NCI-H146 (cell line): ENCODE results near the gene SDK1.

Source experiments
- DNase-seq: peaks from one replicate; lab custom pipeline; 2025; lab: John Stamatoyannopoulos, UW

SDK1 gene

GRCh38 chr7:3300651-3301448 is at the start of gene SDK1:
Gene SDK1, plus strand, starts transcription at chr7:3301252. Its CDS starts 335 bp downstream, at chr7:3301587.
- peak; percentile 92 for DNase-seq

DNA sequence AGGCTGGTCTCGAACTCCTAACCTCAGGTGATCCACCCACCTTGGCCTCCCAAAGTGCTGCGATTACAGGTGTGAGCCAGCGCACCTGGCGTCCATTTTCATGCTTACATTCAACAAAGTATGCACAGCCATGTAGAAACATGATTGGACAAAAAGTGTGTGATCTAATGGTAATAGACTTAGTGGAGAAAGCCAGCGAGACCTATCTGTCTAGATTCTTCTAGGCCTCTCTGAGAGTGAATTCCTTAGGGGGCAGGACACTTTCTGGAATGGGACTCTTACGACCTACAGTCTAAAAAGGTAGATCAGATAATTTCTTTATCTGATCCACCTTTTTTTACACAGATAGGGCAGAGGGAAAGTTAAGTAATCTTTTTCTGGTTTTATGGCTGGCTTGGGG is 46.3 kb upstream of the SDK1 start:
- DNase-seq: no peak

DNA sequence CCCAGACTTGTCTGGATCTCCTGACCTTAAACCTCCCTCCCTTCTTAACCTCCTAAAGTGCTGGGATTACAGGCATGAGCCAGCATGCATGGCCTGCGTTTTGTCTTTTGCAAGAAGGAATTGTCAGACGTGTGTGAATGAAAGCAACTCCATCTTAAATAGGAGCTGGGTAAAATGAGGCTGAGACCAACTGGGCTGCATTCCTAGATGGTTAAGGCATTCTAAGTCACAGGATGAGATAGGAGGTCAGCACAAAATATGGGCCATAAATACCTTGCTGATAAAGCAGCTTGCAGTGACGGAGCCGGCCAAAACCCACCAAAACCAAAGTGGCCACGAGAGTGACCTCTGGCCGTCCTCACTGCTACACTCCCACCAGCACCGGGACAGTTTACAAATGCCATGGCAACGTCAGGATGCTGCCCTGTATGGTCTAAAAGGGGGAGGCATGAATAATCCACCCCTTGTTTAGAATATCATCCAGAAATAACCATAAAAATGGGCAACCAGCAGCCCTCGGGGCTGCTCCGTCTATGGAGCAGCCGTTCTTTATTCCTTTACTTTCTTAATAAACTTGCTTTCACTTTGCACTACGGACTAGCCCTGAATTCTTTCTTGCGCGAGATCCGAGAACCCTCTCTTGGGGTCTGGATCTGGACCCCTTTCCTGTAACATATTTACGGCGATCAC is 41.2 kb upstream of the SDK1 start:
- DNase-seq: no peak

DNA sequence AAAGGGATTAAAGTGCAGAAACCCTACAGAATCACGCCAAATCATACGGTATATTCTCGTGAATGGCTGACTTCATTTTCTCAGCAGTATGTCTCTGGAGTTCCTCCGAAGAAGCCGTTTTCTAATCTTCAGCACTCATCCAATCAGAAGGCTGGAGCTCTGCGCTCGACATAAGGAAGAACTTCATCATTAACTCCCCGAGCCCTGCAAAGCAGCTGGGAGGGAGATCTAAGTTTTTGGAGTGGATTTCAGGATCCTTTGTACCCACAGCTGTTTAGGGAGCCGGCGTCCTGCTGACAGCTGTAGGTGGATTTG is 40.7 kb upstream of the SDK1 start:
- DNase-seq: no peak

GRCh38 chr7:3264693-3265339 is 36.2 kb upstream of the SDK1 start:
- peak; percentile 84 for DNase-seq

DNA sequence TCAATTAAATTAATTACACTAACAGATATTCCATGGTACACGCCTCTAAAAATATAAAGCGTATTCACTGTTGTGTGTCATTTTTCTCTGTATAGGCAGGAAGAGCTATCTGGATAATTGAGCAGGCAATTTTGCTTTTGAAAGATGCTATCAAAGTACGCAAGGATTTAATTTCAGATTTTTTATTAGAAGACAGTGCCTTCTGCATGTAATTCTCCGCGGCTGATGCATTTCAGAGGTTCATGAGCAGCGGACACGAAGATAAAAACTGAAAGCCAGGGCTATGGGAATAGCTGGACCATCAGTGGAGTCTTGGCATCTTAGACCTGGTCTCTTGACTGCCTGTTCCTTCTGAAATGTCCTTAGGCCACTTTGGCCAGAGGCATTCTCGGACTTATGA is 35.7 kb upstream of the SDK1 start:
- DNase-seq: peak; percentile 84

DNA sequence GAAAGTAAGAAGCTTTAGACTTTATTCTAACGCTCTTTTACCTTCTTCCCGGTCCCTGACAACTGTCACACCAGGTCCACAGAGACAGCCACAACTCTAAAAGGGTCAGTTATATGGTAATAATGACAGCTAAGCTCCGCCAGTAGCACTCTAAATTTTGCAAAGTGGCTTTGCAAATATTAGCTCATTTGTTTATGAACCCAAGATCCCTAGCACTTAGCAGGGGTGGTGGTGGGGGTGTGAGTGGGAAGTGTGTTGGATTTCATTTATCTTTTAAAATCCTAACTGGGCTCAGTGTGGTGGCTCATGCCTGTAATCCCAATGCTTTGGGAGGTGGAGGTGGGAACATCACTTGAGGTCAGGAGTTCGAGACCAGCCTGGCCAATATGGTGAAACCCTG is 34.8 kb upstream of the SDK1 start:
- DNase-seq: peak; percentile 46

GRCh38 chr7:3267966-3268690 is 32.9 kb upstream of the SDK1 start:
- peak; percentile 61 for DNase-seq

- no peak for DNase-seq
These were observed 30.7 kb upstream of the SDK1 start for GRCh38 chr7:3270362-3270761.

DNA sequence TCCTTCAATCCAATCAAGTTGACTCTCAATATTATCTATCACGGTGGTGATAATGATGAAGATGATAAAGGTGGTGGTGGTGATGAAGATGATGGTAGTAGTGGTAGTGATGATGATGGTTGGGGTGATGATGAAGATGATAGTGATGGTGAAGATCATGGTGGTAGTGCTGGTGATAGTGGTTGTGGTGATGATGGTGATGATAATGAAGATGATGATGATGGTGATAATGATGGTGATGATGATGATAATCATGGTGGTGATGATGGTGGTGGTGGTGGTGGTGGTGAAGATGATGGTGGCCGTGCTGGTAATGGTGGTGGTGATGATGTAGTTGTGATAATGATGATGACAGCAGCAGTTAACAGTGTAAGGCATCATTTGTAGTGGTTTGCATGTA is 29.8 kb upstream of the SDK1 start:
- DNase-seq: no peak

DNA sequence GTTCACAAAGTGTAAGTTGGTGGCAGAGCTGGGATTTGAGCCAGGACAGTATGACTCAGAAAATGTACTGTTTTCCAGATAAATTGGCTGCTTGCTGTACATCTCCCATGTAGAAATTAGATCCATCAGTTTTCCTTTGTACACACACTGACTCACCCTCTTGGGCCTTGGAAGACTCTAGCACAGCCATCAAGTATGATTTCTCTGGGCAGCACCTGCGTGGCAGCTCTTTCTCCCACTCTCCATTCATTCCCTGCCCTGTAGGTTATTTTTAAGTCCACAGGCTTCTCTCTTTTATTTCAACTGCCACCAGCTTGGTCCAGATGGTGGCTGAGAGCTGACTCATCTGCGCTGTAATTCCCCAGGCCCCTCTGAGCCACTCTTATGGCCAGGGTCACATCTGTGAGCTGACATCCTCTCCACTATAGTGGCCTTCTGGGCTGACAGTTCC is 28.3 kb upstream of the SDK1 start:
- no peak for DNase-seq

GRCh38 chr7:3274131-3274530 is 26.9 kb upstream of the SDK1 start:
- no peak for DNase-seq

DNA sequence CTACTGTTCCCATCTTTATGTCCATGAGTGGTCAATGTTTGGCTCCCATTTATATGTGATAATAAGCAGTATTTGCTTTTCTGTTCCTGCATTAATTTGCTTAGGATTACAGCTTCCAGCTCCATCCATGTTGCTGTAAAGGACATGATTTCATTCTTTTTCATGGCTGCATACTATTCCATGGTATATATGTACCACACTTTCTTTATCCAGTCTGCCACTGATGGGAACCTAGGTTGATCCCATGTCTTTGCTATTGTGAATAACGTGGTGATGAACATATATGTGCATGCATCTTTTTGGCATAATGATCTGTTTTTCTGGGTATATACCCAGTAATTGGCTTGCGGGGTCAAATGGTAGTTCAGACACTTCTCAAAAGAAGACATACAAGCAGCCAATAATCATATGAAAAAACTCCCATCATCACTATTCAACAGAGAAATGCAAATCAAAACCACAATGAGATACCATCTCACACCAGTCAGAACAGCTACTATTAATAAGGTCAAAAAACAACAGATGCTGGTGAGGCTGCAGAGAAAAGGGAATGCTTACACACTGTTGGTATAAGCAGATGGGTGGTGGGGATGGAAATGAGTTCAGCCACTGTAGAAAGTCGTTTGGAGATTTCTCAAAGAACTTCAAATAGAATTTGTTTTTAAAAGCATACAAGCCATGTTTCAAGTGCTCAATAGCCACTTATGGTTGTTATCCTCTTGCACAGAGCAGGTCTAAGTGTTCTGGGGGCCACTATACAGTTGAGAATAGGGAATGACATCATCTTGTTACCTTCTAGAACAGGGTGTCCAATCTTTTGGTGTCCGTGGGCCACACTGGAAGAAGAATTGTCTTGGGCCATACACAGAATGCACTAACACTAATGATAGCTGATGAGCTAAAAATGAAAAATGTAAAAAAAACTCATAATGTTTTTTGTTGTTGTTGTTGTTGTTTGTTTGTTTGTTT is 23.2 kb upstream of the SDK1 start:
- DNase-seq: no peak

GRCh38 chr7:3279147-3279818 is 21.8 kb upstream of the SDK1 start:
- DNase-seq: no peak

- DNase-seq: no peak
These were observed 20.6 kb upstream of the SDK1 start for GRCh38 chr7:3280445-3280844.

- DNase-seq: no peak
These were observed 20.0 kb upstream of the SDK1 start for GRCh38 chr7:3280946-3281656.

GRCh38 chr7:3282457-3282856 is 18.6 kb upstream of the SDK1 start:
- no peak for DNase-seq

DNA sequence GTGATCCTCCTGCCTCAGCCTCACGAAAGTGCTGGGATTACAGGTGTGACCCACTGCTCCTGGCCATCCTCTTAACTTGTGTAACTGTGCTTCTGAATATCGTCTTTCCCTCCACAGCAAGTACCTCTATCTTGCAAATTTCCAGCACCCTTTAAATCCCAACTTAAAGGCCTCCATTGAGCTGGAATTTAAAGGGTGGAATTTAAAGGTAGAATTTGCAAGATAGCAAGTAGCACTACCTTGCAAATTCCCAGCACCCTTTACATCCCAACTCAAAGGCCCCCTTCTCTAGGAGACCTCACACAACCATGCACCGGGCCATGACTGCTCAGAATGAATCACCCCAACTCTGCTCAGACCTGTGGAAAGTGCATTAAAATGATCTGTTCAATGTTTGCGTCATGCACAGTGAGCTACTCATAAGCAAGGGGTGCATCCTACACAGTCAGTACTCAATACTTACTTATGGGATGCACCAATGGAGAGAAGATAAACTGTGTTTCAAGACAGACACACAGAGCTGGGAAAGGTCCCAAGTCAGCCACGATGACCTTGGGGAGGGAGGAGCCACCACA is 17.8 kb upstream of the SDK1 start:
- no peak for DNase-seq

DNA sequence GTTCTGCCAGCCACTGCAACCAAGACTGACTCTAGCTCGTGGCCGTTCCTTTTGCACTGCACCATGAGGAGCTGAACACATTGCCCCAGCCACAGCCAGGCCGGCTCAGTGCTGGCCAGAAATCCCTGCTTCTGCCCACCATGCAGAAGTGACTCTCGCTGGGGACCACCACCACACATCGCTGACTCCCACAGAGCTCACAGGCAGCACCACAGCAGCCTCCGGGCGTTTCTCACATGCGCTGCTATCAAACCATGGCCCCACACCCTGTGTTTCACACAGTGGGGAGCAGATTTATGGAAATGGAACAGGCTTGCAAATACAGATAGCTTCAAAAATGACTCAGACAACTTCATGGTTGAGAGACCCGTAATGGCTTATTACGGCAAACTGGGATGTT is 15.4 kb upstream of the SDK1 start:
- DNase-seq: peak; percentile 15

DNA sequence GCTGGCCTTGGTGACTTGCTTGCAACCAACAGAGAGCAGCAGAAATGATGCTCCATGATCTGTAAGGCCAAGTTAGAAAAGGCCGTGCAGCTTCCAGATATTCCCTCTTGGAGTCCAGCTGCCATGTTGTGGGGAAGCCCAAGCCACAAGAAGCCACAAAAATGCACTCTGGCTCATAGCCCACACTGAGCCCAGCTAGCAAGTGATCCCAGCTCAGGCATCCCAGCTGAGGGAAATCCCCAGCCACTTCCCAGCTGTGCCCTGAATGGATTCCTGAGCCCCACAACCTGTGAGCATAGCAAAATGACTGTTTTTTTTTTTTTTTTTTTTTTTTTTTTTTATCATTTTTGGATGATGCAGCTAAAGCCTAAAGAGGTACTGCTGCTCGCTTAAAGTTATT is 11.1 kb upstream of the SDK1 start:
- DNase-seq: no peak
